ENCODE data around the gene INSC.

GRCh38 chr11:15157181-15157580 is 42.5 kb downstream of the INSC start:
- TF ChIP-seq, protein P1, sequence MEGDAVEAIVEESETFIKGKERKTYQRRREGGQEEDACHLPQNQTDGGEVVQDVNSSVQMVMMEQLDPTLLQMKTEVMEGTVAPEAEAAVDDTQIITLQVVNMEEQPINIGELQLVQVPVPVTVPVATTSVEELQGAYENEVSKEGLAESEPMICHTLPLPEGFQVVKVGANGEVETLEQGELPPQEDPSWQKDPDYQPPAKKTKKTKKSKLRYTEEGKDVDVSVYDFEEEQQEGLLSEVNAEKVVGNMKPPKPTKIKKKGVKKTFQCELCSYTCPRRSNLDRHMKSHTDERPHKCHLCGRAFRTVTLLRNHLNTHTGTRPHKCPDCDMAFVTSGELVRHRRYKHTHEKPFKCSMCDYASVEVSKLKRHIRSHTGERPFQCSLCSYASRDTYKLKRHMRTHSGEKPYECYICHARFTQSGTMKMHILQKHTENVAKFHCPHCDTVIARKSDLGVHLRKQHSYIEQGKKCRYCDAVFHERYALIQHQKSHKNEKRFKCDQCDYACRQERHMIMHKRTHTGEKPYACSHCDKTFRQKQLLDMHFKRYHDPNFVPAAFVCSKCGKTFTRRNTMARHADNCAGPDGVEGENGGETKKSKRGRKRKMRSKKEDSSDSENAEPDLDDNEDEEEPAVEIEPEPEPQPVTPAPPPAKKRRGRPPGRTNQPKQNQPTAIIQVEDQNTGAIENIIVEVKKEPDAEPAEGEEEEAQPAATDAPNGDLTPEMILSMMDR (tag by site-specific recombination; IDR thresholded peaks at IDR 0.05) = no peak
- TF ChIP-seq MZF1 (tag by site-specific recombination; IDR thresholded peaks at IDR 0.05; ENCODE audit: borderline replicate concordance) = no peak
- TF ChIP-seq EGR2 (tag by site-specific recombination; IDR thresholded peaks at IDR 0.05; ENCODE audit: low read depth) = no peak
- no peak for TF ChIP-seq ZBTB7A (tag by site-specific recombination; IDR thresholded peaks at IDR 0.05; ENCODE audit: low read depth)

All from HEK293 (cell line).